Mesenchymal stem cell (in vitro differentiated cells and primary cell): ENCODE data around the gene TYRO3.
A peak's percentile ranks its signal among the peaks of the same experiment; 100 is the strongest.

Experiments used
- DNase-seq: peaks from one replicate; pipeline ENCODE4 v3.0.0-alpha.2; 2013
- H2AFZ ChIP-seq: one replicate; pipeline ENCODE4 v1.6.1; 2013; ENCODE audit warnings: low read depth, mild to moderate bottlenecking, control low read depth, inconsistent platforms, low read length, moderate library complexity
- H2AK5ac ChIP-seq: 2 replicates; pipeline ENCODE4 v1.6.1; 2013; ENCODE audit warnings: low read length, moderate library complexity, mild to moderate bottlenecking, inconsistent platforms; ENCODE audit not compliant: severe bottlenecking
- H2BK120ac ChIP-seq: one replicate; pipeline ENCODE4 v1.6.1; 2013; ENCODE audit warnings: low read depth, mild to moderate bottlenecking, inconsistent platforms, low read length, moderate library complexity
- H2BK12ac ChIP-seq, 2 experiments: one replicate each; pipeline ENCODE4 v1.6.1; 2013; ENCODE audit warnings: inconsistent platforms in 2 of 2, low read length in 2 of 2, mild to moderate bottlenecking in 2 of 2, moderate library complexity in 2 of 2, control low read depth in 1 of 2
- H2BK15ac ChIP-seq: one replicate; pipeline ENCODE4 v1.6.1; 2013; ENCODE audit warnings: mild to moderate bottlenecking, low read depth, inconsistent platforms; ENCODE audit not compliant: poor library complexity, severe bottlenecking
- H2BK5ac ChIP-seq: 2 replicates; pipeline ENCODE4 v1.6.1; 2013; ENCODE audit warnings: low read depth, mild to moderate bottlenecking, low read length, control low read depth, inconsistent platforms; ENCODE audit not compliant: poor library complexity, severe bottlenecking
- H3K14ac ChIP-seq, 2 experiments: one replicate each; pipeline ENCODE4 v1.6.1; 2013; ENCODE audit warnings: inconsistent platforms in 2 of 2, low read length in 2 of 2, control low read depth in 1 of 2, mild to moderate bottlenecking in 1 of 2, moderate library complexity in 1 of 2
- H3K18ac ChIP-seq, 2 experiments: one replicate each; pipeline ENCODE4 v1.6.1; 2013; ENCODE audit warnings: inconsistent platforms in 2 of 2, low read length in 2 of 2, control low read depth in 1 of 2, low read depth in 1 of 2, mild to moderate bottlenecking in 1 of 2
- H3K23ac ChIP-seq, 2 experiments: one replicate each; pipeline ENCODE4 v1.6.1; 2013; ENCODE audit warnings: inconsistent platforms in 2 of 2, low read length in 2 of 2, mild to moderate bottlenecking in 2 of 2, moderate library complexity in 2 of 2, control low read depth in 1 of 2
- H3K27ac ChIP-seq: 2 replicates; pipeline ENCODE4 v1.5.1; 2013; ENCODE audit warnings: mild to moderate bottlenecking, moderate library complexity, low read length, control low read depth, inconsistent platforms; ENCODE audit not compliant: poor library complexity, severe bottlenecking
- H3K27me3 ChIP-seq, 2 experiments: 2 replicates each; pipeline versions ENCODE4 v1.6.1 to v1.7.0; 2013; ENCODE audit warnings: low read length in 2 of 2, mild to moderate bottlenecking in 2 of 2, moderate library complexity in 2 of 2, control low read depth in 1 of 2, inconsistent platforms in 1 of 2; ENCODE audit not compliant: control insufficient read depth in 1 of 2, insufficient read depth in 1 of 2
- H3K36me3 ChIP-seq, 2 experiments: 2 replicates each; pipeline versions ENCODE4 v1.6.1 to v1.7.0; 2013; ENCODE audit warnings: low read length in 2 of 2, control low read depth in 1 of 2, inconsistent platforms in 1 of 2, low read depth in 1 of 2, mild to moderate bottlenecking in 1 of 2; ENCODE audit not compliant: insufficient read depth in 2 of 2, control insufficient read depth in 1 of 2
- H3K4ac ChIP-seq, 2 experiments: one replicate each; pipeline ENCODE4 v1.6.1; 2013; ENCODE audit warnings: inconsistent platforms in 2 of 2, low read length in 2 of 2, mild to moderate bottlenecking in 2 of 2, moderate library complexity in 2 of 2, control low read depth in 1 of 2, low read depth in 1 of 2
- H3K4me1 ChIP-seq: 2 replicates; pipeline ENCODE4 v1.6.1; 2013; ENCODE audit warnings: low read depth, low read length, control low read depth; ENCODE audit not compliant: control insufficient read depth, insufficient read depth
- H3K4me2 ChIP-seq: 2 replicates; pipeline ENCODE4 v1.6.1; 2013; ENCODE audit warnings: low read length, mild to moderate bottlenecking, inconsistent platforms; ENCODE audit not compliant: poor library complexity, severe bottlenecking
- H3K4me3 ChIP-seq, 2 experiments: 2 replicates each; pipeline versions ENCODE4 v1.5.1 to v1.7.0; 2013; ENCODE audit warnings: low read length in 2 of 2, mild to moderate bottlenecking in 2 of 2, control low read depth in 1 of 2, low read depth in 1 of 2; ENCODE audit not compliant: insufficient read depth in 1 of 2
- H3K79me1 ChIP-seq: replicated peaks from 2 replicates; pipeline ENCODE4 v1.6.1; 2013; ENCODE audit warnings: mild to moderate bottlenecking, control low read depth, low read length, inconsistent platforms; ENCODE audit not compliant: poor library complexity, severe bottlenecking
- H3K9ac ChIP-seq: 2 replicates; pipeline ENCODE4 v1.7.0; 2013; ENCODE audit warnings: mild to moderate bottlenecking, low read length, moderate library complexity
- H3K9me3 ChIP-seq: 2 replicates; pipeline ENCODE4 v1.7.0; 2013; ENCODE audit warnings: mild to moderate bottlenecking, low read length; ENCODE audit not compliant: control insufficient read depth
- H4K8ac ChIP-seq: one replicate; pipeline ENCODE4 v1.6.1; 2013; ENCODE audit warnings: inconsistent platforms, mild to moderate bottlenecking, low read length, moderate library complexity
- H4K91ac ChIP-seq: one replicate; pipeline ENCODE4 v1.6.1; 2013; ENCODE audit warnings: mild to moderate bottlenecking, low read length, inconsistent platforms
- WGBS: methylation state at CpG from one replicate; pipeline ENCODE4 v1.1.7; 2013; ENCODE audit warnings: mixed read lengths; 5-methylcytosine and 5-hydroxymethylcytosine counted together

TYRO3 gene

DNA sequence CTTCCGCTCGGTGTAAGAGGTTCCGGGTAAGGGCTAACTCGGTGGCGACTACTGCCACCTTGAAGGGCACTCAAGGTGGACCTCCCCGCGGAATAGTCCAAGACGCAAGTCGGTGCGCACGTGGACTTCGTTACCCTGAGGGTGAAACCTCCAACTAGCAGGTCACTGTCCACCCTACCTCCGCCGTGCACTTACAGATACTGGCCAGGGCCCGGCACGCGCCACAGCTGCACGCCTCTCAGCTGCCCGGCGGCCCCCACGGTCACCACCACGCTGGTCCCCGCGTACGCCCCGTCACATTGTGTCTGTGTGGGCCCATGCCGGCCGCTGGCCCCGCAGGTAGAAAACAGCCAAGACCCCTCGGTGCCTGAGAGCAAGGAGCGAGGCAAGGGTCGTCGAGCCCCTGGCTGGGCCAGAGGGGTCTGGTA is 46.5 kb upstream of the TYRO3 start:
- Histone ChIP-seq H3K4me2 (peak overlapping the region; percentile 49), H2BK120ac (no peak overlapping the region), H3K23ac (peak overlapping the region in 1 of 2 experiments; percentile 51), H3K4me1 (peaks cover 29% of the 10 kb centered on the region), H3K79me1 (no peaks in the 10 kb centered on the region), H3K18ac (peak overlapping the region in 1 of 2 experiments; percentile 21), H2BK12ac (no peak overlapping the region), H3K14ac (no peak overlapping the region), H2AFZ (no peak overlapping the region), H3K27me3 (peaks cover 37 to 49% of the 10 kb centered on the region in 2 experiments), H2BK5ac (no peak overlapping the region), H3K4ac (no peak overlapping the region), H4K8ac (no peak overlapping the region), H3K9me3 (no peaks in the 10 kb centered on the region), H4K91ac (no peak overlapping the region), H3K36me3 (peaks cover 3 to 9% of the 10 kb centered on the region in 2 experiments), H2AK5ac (no peak overlapping the region), H2BK15ac (no peak overlapping the region), H3K4me3 (no peak overlapping the region), H3K27ac (no peak overlapping the region), H3K9ac (no peak overlapping the region)
- WGBS: 32% methylated on average over 31 of the region's 33 CpGs
- DNase-seq: no peak

DNA sequence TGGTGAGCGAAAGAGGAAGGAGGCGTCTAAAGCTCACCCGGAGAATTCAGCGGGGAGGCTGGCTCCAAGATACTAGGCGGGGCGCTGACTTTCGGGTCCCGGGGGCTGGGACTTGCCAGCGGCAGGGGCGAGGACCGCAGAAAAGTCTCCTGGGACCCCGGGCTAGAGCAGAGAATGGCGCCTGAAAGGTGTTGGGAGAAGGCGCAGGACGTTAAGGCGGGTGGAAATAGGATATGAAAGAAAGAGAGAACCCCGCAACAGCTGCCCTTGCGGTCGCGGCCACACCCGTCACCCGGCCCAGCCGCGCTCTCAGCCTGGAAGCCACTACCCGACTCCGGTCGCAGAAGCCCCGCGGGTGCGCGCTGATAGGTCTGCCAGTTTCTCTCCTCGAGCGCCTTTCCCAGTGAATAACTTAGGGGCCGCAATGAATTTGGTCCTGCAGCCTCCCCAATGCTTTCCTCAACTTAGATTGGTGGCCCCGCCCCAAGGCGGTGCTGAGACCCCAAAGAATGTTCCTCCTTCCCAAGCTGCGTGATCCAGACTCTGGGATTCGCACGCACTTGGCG is 46.0 kb upstream of the TYRO3 start:
- Histone ChIP-seq H2BK120ac (no peak overlapping the region), H4K8ac (no peak overlapping the region), H2AFZ (no peak overlapping the region), H2BK5ac (no peak overlapping the region), H3K4me3 (peak overlapping the region in 1 of 2 experiments; percentile 65), H3K4ac (no peak overlapping the region), H3K18ac (no peak overlapping the region), H2BK12ac (no peak overlapping the region), H3K79me1 (no peaks in the 10 kb centered on the region), H3K4me2 (peak overlapping the region; percentile 49), H3K9me3 (no peaks in the 10 kb centered on the region), H2AK5ac (no peak overlapping the region), H2BK15ac (no peak overlapping the region), H3K27me3 (peaks cover 37 to 45% of the 10 kb centered on the region in 2 experiments), H3K4me1 (peaks cover 29% of the 10 kb centered on the region), H3K9ac (no peak overlapping the region), H3K23ac (no peak overlapping the region), H3K27ac (no peak overlapping the region), H3K36me3 (peaks cover 8 to 14% of the 10 kb centered on the region in 2 experiments), H3K14ac (no peak overlapping the region), H4K91ac (no peak overlapping the region)
- 3% methylated on average over 40 of the region's 40 CpGs for WGBS
- DNase-seq: peak; percentile 60

DNA sequence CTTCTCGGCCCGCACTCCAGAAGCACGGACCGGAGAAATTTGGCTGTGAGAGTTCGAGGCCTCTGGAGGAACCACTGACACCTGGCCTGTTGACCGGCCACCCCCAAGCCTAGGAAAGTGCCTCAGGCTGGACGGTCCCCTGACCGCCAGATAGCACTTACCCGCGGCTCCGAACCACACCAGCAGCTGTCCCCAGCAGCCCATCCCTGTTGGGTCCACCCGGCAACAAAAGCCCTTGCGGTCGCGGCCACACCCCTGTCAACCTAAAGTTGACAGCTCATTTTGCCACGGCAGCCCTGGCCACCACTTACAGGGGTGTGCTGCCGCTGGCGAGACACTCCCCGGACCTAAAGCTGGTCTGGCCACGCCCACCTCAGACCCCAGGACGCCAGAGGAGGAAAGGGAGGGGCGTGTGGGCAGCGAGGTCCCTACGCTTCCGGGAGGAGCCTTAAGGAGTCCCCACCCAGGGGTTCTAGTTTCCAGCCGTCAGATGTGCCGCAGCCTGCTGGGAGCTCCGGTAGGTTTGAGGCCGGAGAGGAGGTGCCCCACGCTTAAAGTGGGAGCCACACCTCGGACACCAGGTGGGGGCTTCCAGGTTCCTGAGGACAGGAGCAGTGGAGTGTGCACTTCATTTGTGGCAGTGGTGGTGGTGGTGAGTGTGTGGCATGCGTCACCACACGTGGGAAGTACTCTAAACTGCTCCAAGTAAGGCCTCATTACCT is 45.3 kb upstream of the TYRO3 start, which contains the start of gene LTK:
LTK (minus strand) TSS at position 322 of the 722 bp plus-strand sequence; CDS start at position 204, 118 bp downstream.
- Histone ChIP-seq H3K27me3 (peaks cover 35 to 44% of the 10 kb centered on the region in 2 experiments), H3K14ac (no peak within 1 kb of the TSS), H3K18ac (no peak within 1 kb of the TSS), H3K79me1 (no peaks in the 10 kb centered on the region), H3K23ac (peak within 1 kb of the TSS in 1 of 2 experiments; percentile 51), H2BK120ac (no peak within 1 kb of the TSS), H2AK5ac (no peak within 1 kb of the TSS), H2AFZ (peak within 1 kb of the TSS; percentile 42), H4K91ac (no peak within 1 kb of the TSS), H2BK12ac (no peak within 1 kb of the TSS), H3K4me2 (peak within 1 kb of the TSS; percentile 49), H2BK15ac (no peak within 1 kb of the TSS), H3K9ac (no peak within 1 kb of the TSS), H3K4me3 (peak within 1 kb of the TSS; percentile 14 to 65), H3K4me1 (peaks cover 29% of the 10 kb centered on the region), H3K4ac (peak within 1 kb of the TSS in 1 of 2 experiments; percentile 28), H2BK5ac (no peak within 1 kb of the TSS), H3K9me3 (no peaks in the 10 kb centered on the region), H3K36me3 (peaks cover 11 to 15% of the 10 kb centered on the region in 2 experiments), H3K27ac (no peak within 1 kb of the TSS), H4K8ac (peak within 1 kb of the TSS; percentile 31)
- WGBS: 9% methylated on average over 32 of the region's 33 CpGs
- peak; percentile 34 for DNase-seq

DNA sequence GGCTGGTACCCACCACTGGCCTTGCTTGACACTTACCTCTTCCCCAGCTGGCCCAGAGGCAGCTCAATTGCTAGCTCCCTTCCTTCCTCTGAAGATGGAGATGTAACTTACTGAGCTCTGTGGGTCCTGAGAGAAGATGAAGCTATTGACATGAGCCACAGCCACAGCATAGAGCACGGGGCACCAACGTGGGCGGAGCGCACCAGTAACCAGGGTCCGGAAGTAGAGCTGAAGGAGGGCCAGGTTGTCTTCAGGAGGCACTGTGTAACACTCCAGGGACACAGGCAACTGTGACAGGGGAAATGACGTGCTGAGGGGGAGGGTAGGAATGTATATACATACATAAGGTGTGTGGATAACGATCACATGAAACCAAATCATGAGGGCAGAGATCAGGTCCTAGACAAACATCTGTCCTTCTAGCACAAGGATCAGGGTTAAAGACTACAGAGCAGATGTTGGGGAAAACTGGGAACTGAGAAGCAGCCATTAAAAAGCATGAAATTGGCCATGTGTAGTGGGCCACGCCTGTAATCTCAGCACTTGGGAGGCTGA is 41.0 kb upstream of the TYRO3 start:
- Histone ChIP-seq H4K91ac (no peak overlapping the region), H3K79me1 (no peaks in the 10 kb centered on the region), H3K14ac (no peak overlapping the region), H2AK5ac (no peak overlapping the region), H3K27me3 (peaks cover 11 to 15% of the 10 kb centered on the region in 2 experiments), H2BK5ac (no peak overlapping the region), H3K9ac (no peak overlapping the region), H2BK15ac (no peak overlapping the region), H3K4me3 (no peak overlapping the region), H2BK120ac (no peak overlapping the region), H2AFZ (no peak overlapping the region), H3K18ac (no peak overlapping the region), H3K4me2 (no peak overlapping the region), H2BK12ac (no peak overlapping the region), H3K9me3 (no peaks in the 10 kb centered on the region), H4K8ac (no peak overlapping the region), H3K36me3 (peaks cover 27 to 31% of the 10 kb centered on the region in 2 experiments), H3K23ac (no peak overlapping the region), H3K27ac (no peak overlapping the region), H3K4ac (no peak overlapping the region), H3K4me1 (peaks cover 12% of the 10 kb centered on the region)
- WGBS: 94% methylated on average over 8 of the region's 8 CpGs
- DNase-seq: no peak
